GM20431 (cell line): ENCODE data around the gene GAPT.

Experiments used
- in situ Hi-C: fragments of 300-500 bp; cut with MseI, MboI; formaldehyde crosslinking; loops from one replicate; pipeline ENCODE4 v1.15.0; 2020; ENCODE audit warnings: low sequenced_read_pairs; ENCODE audit not compliant: unreplicated experiment

GAPT gene

DNA sequence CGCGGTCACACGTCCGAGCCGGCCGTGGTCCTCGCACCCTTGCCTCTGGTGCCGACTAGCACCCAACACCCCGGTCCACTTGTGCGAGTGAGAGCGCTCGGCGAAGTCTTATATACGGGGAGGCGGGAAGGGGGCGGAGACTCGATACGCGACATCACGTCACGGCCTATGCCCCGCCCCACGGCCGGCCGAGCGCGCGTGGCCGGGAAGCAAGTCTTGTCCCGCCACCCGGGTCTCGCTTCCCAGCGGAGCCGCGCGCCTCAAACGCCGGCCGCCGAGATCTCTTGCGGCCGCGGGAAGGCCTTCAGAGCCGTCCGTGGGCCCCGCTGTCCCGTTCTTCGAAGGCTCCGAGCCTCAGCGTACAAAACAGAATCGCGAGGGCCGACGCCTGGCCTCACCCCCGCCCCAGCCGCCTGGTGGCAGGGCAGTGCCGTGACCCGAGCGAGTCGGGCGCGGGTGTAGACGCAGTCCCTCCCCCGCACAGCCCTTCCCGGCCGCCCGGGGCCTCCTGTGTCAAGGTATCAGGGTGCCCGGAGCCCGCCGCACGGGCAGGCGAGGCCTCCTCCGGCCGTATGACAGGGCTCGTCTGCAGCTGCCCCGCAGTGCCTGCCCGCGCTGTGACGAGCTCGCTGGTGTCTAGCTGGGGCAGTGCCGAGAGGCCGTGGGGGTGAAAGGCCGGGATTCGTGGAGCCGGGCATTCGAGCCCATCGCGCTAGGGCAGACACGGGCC, 31.1 kb upstream of the GAPT start, which contains the start of gene PLK2:
Gene PLK2 (minus strand): TSS at position 85 of the 730 bp plus-strand sequence. CDS start 127 bp downstream, outside the sequence.
- in situ Hi-C loops: loop anchor here (25.0 kb wide), 3 partner anchors 673 to 1148 kb away; no protein-coding TSS in a partner anchor

GRCh38 chr5:58460732-58461286, 30.4 kb upstream of the GAPT start:
- in situ Hi-C loops: loop anchor here (25.0 kb wide), 3 partner anchors 674 to 1149 kb away; no protein-coding TSS in a partner anchor

- in situ Hi-C loops: loop anchor here (25.0 kb wide), 3 partner anchors 675 to 1150 kb away; no protein-coding TSS in a partner anchor
These were observed 29.1 kb upstream of the GAPT start for GRCh38 chr5:58462154-58462553.

DNA sequence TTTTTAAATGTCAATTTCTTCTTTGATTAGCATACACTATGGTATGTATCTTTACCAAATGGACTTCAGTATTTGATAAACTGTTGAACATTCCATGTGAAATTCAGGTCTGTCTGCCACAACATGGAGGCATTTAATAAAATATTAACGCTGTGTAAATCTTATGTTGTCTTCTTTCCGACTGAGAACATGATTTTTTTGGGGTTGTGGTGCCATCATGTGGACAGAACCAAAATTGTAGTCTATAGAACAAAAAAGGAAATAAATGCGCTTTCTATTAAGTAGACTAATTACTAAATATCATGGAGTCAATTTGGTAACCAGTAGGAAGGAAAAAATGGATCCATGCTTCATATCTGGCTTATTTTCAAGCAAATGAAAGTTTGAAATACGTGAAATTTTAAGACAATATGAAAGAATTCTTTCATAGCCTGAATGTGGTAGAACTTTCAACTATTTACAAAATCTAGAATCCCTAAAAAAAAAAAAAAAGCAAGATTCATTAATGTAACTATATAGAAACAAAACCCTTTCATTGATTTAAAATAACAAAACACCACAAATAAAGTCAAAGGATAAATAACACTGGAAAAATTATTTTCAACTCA, 28.5 kb upstream of the GAPT start:
- in situ Hi-C loops: loop anchor here (25.0 kb wide), 3 partner anchors 675 to 1150 kb away; no protein-coding TSS in a partner anchor

GRCh38 chr5:58466939-58467338, 24.3 kb upstream of the GAPT start:
- in situ Hi-C loops: loop anchor here (25.0 kb wide), 3 partner anchors 680 to 1155 kb away; no protein-coding TSS in a partner anchor

DNA sequence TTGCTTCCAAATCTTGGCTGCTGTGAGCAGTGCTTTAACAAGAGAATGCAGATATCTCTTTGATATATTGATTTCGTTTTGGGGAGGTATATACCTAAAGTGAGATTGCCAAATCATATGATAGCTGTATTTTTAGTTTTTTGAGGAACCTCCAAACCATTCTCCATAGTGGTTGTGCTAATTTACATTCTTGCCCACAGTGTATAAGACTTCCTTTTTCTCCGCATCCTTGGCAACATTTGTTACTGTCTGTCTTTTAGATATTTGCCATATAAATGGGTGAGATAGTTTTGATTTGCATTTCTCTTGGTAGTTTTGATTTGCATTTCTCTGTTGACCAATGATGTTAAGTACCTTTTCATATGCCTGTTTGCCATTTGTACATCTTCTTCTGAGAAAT, 21.3 kb upstream of the GAPT start:
- in situ Hi-C loops: loop anchor here (10.0 to 25.0 kb wide), 4 partner anchors 385 to 1158 kb away; no protein-coding TSS in a partner anchor

DNA sequence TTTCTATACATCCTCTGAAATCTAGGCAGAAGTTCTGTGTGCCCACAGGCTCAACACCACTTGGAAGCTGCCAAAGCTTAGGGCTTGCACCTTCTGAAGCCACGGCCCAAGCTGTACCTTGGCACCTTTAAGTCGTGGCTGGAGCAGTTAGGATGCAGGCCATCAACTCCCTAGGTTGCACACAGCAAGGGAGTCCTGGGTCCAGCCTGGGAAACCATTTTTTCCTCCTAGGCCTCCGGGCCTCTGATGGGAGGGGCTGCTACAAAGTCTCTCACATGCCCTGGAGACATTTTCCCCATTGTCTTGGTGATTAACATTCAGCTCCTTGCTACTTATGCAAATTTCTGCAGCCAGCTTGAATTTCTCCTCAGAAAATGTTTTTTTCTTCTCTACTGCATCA, 15.8 kb upstream of the GAPT start:
- in situ Hi-C loops: loop anchor here (10.0 kb wide), 1 partner anchor 379 kb away; no protein-coding TSS in a partner anchor

DNA sequence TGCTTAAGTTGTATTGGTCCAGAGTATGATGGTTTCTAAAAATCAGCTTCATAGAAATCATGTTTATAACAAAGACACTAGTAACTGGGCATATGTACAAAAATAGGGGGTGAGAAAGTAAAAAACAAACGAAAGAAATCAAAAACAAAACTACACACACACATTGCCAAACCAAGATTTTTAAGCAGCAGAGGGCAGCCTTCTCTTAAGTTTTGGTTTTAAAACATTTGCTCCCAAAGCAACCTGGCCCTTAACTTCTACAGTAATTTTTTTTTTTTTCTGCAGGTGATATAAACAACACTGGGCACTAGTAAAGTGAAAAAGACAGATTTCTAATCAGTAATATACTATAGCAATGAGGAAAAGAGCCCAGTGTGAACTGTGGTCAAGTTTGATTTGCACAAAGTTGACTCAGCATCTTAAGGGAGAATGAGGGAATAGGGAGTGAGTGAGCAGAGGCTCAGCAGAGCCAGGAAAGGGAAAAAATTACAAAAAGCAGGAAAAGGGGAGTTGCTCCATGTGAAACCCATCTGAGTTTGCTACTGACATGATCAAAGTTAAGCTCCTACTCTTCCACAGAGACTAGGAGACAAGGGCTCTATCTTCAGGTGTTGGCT, 13.4 kb upstream of the GAPT start:
- in situ Hi-C loops: loop anchor here (10.0 kb wide), 1 partner anchor 377 kb away; no protein-coding TSS in a partner anchor

DNA sequence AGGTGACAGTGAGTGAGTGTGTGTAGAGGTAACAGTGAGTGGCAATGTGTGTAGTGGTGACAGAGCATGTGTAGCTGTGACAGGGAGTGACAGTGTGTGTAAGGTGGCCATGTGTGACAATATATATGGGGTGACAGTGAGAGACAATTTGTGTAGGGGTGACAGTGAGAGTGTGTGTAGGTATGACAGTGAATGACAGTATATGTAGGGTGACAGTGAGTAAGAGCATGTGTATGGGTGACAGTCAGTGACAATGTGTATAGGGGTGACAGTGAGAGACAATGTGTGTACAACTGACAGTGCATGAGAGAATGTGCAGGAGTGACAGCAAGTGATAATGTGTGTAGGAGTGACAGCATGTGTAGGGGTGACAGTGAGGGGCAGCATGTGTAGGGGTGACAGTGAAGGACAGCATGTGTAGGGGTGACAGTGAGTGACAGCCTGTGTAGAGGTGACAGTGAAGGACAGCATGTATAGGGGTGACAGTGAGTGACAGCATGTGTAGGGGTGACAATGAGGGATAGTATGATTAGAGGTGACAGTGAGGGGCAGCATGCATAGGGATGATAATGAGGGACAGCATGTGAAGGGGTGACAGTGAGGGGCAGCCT, 10.1 kb upstream of the GAPT start:
- in situ Hi-C loops: no loop called here

GRCh38 chr5:58481828-58482227, 9.4 kb upstream of the GAPT start:
- in situ Hi-C loops: no loop called here

- in situ Hi-C loops: no loop called here
These were observed 8.7 kb upstream of the GAPT start for GRCh38 chr5:58482536-58482935.

- in situ Hi-C loops: no loop called here
These were observed 6.7 kb upstream of the GAPT start for GRCh38 chr5:58484505-58484904.

GRCh38 chr5:58486290-58486689, 4.9 kb upstream of the GAPT start:
- in situ Hi-C loops: no loop called here

- in situ Hi-C loops: no loop called here
These were observed 709 bp upstream of the GAPT start for GRCh38 chr5:58490402-58491050.

GRCh38 chr5:58493141-58493540, 1.9 kb downstream of the GAPT start:
- in situ Hi-C loops: no loop called here

DNA sequence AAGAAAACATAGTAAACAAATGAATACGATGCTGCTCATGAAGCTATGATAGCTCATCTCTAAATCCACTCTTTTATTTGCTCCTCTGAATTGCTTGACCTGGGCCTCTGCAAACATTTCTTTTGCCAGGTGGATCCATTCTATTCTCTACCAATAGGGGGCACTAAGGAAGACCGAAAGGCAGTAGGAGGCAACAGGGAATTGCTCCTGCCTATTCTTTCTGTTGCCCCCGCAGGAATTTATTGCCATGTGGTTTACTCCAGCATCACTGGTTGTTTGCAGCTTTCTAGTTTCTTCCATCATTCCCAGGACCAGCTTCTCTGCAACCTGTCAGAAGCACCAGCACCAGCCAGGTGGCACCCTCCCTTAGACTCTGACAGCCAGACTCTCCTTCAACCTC, 5.3 kb downstream of the GAPT start:
- in situ Hi-C loops: no loop called here

GRCh38 chr5:58497386-58497785, 6.2 kb downstream of the GAPT start:
- in situ Hi-C loops: no loop called here

DNA sequence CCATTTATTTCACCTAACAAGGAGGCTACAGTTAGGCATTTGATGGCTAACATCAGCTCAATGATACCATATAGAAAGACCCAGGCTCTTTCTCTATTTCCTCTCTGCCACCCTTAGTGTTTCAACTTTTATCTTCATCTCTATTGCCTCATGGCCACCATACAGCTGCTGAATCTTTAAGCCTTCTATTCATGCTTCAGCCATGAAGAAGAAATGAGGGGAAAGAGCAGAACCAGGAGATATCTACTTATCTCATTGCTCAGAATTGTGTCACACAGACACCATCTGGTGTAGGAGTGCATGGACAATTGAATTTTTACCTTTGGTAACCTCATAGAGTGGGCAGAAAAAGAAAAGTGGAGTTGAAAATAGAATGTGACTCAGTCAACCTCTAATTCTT, 6.7 kb downstream of the GAPT start:
- in situ Hi-C loops: no loop called here

DNA sequence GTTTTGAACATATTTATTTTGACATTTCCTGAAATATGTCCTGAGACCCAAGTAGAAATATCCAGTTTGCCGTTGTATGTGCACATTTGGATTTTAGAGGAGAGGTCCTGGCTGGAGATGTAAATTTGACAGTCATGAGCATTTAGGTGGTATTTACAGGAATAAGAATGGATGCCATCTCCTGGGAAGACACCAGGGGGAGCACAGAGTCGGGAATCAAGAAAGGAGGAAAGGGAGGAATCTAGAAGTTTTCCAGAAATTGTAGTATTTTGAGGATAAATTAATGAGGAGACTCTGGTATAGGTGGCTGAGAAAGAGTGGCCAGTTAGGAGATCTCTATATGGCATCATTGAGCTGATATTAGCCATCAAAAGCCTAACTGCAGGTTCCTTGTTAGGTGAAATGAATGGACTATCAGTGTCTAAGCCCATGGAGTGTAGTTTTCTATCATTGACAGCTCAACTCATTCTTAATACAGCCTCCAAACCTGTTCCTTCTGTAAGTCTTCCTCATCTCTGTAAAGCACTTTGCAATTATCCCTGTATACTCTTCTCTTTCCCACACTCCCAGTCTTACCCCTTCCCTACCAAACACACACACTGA, 7.2 kb downstream of the GAPT start:
- in situ Hi-C loops: no loop called here
